IPS DF 4.7 (cell line): ENCODE results near the gene CD81.

Experiments used
- DNase-seq: peaks from one replicate; pipeline ENCODE4 v3.0.0-alpha.2; 2013; ENCODE audit warnings: low spot score; ENCODE audit errors: extremely low read depth

The CD81 gene

GRCh38 chr11:2375964-2376551, 1.1 kb upstream of the CD81 start:
- no peak for DNase-seq

- no peak for DNase-seq
Measured at GRCh38 chr11:2377511-2378443, 667 bp downstream of the CD81 start.

GRCh38 chr11:2378527-2379210, 1.6 kb downstream of the CD81 start:
- DNase-seq = no peak

- DNase-seq = no peak
Measured at GRCh38 chr11:2379466-2380174, 2.5 kb downstream of the CD81 start.

- DNase-seq = no peak
Measured at GRCh38 chr11:2380396-2380795, 3.3 kb downstream of the CD81 start.

- DNase-seq = no peak
Measured at GRCh38 chr11:2380807-2381350, 3.8 kb downstream of the CD81 start.

GRCh38 chr11:2381494-2382128, 4.5 kb downstream of the CD81 start:
- no peak for DNase-seq

GRCh38 chr11:2382129-2382517, 5.0 kb downstream of the CD81 start:
- DNase-seq = no peak

- no peak for DNase-seq
Measured at GRCh38 chr11:2382936-2383851, 6.1 kb downstream of the CD81 start.

GRCh38 chr11:2383852-2384804, 7.0 kb downstream of the CD81 start:
- DNase-seq = no peak

GRCh38 chr11:2385156-2386151, 8.3 kb downstream of the CD81 start:
- DNase-seq = no peak

- DNase-seq = no peak
Measured at GRCh38 chr11:2386591-2386990, 9.5 kb downstream of the CD81 start.

- DNase-seq = no peak
Measured at GRCh38 chr11:2387266-2387987, 10.3 kb downstream of the CD81 start.

GRCh38 chr11:2388431-2389376, 11.6 kb downstream of the CD81 start:
- DNase-seq = no peak

GRCh38 chr11:2389377-2390026, 12.4 kb downstream of the CD81 start:
- DNase-seq = no peak
